Large intestine (tissue), 3 donors: ENCODE measurements around the gene CECR2. TPM values are rescaled to one million over a fixed set of nuclear protein-coding genes. Genes with fewer than 3 reads are reported as not detected.
A peak's percentile ranks its signal among the peaks of the same experiment; 100 is the strongest.

Source experiments
- DNase-seq, 2 donors: peaks; one replicate each; pipeline versions ENCODE4 v3.0.0 to v3.0.0-alpha.2; 2013
- H3K27ac ChIP-seq: one replicate; pipeline ENCODE4 v1.5.1; 2013; ENCODE audit warnings: low read length
- H3K27me3 ChIP-seq: 2 replicates; pipeline ENCODE4 v1.6.1; 2013; ENCODE audit warnings: low read length; ENCODE audit not compliant: control insufficient read depth, insufficient read depth
- H3K36me3 ChIP-seq: 2 replicates; pipeline ENCODE4 v1.6.1; 2013; ENCODE audit warnings: low read length; ENCODE audit not compliant: control insufficient read depth, insufficient read depth
- H3K4me1 ChIP-seq: one replicate; pipeline ENCODE4 v1.6.1; 2013; ENCODE audit warnings: low read length; ENCODE audit not compliant: control insufficient read depth, insufficient read depth
- H3K4me3 ChIP-seq: one replicate; pipeline ENCODE4 v1.5.1; 2013; ENCODE audit warnings: low read length
- H3K9me3 ChIP-seq: one replicate; pipeline ENCODE4 v1.6.1; 2013; ENCODE audit warnings: mild to moderate bottlenecking, low read depth, low read length, moderate library complexity; ENCODE audit not compliant: control insufficient read depth
- WGBS: methylation state at CpG from one replicate; pipeline ENCODE4 v1.1.5; 2013; ENCODE audit warnings: low lambda C conversion rate; ENCODE audit not compliant: insufficient coverage; 5-methylcytosine and 5-hydroxymethylcytosine counted together
- polyA plus RNA-seq: library from polyadenylated mRNA; unstranded; fragments of 120-200 nt; gene quantifications from one replicate; pipeline ENCODE4 v1.2.1, GENCODE V29; 2013

CECR2 gene
- polyA plus RNA-seq, 1 donor: 1.7 TPM

GRCh38 chr22:17541476-17541875, 172.2 kb downstream of the CECR2 start:
- H3K27me3 ChIP-seq: no peaks in the 10 kb centered on the region
- no peak for DNase-seq
- no peaks in the 10 kb centered on the region for H3K36me3 ChIP-seq
- H3K4me3 ChIP-seq: no peak overlapping the region
- 100% methylated on average over 1 of the region's 7 CpGs for WGBS
- no peaks in the 10 kb centered on the region for H3K4me1 ChIP-seq
- no peaks in the 10 kb centered on the region for H3K9me3 ChIP-seq
- H3K27ac ChIP-seq: no peak overlapping the region

DNA sequence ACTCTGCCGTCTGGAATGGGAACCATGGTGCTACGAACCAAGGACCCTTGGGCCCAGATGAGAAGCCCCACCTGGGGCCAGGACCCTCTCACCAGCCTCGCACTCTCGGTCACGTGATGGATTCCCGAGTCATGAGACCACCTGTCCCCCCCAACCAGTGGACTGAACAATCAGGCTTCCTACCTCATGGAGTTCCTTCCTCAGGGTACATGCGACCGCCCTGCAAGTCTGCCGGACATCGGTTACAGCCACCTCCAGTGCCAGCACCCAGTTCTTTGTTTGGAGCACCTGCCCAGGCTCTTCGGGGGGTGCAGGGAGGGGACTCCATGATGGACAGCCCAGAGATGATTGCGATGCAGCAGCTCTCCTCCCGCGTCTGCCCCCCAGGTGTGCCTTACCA, 173.2 kb downstream of the CECR2 start:
- no peak for DNase-seq
- no CpG with 5 or more reads among the region's 14 CpGs for WGBS
- Histone ChIP-seq H3K4me1 (no peaks in the 10 kb centered on the region), H3K27ac (no peak overlapping the region), H3K36me3 (no peaks in the 10 kb centered on the region), H3K9me3 (no peaks in the 10 kb centered on the region), H3K27me3 (no peaks in the 10 kb centered on the region), H3K4me3 (no peak overlapping the region)

GRCh38 chr22:17548010-17548755, 178.9 kb downstream of the CECR2 start:
- H3K27me3 ChIP-seq: no peaks in the 10 kb centered on the region
- DNase-seq: no peak
- no peaks in the 10 kb centered on the region for H3K36me3 ChIP-seq
- no peaks in the 10 kb centered on the region for H3K9me3 ChIP-seq
- no peaks in the 10 kb centered on the region for H3K4me1 ChIP-seq
- no peak overlapping the region for H3K4me3 ChIP-seq
- H3K27ac ChIP-seq: no peak overlapping the region
- WGBS: no CpG with 5 or more reads among the region's 23 CpGs

GRCh38 chr22:17548756-17549035, 179.4 kb downstream of the CECR2 start:
- H3K36me3 ChIP-seq: no peaks in the 10 kb centered on the region
- H3K4me1 ChIP-seq: no peaks in the 10 kb centered on the region
- no CpG with 5 or more reads among the region's 5 CpGs for WGBS
- no peaks in the 10 kb centered on the region for H3K9me3 ChIP-seq
- no peaks in the 10 kb centered on the region for H3K27me3 ChIP-seq
- no peak overlapping the region for H3K27ac ChIP-seq
- no peak overlapping the region for H3K4me3 ChIP-seq
- DNase-seq: no peak

DNA sequence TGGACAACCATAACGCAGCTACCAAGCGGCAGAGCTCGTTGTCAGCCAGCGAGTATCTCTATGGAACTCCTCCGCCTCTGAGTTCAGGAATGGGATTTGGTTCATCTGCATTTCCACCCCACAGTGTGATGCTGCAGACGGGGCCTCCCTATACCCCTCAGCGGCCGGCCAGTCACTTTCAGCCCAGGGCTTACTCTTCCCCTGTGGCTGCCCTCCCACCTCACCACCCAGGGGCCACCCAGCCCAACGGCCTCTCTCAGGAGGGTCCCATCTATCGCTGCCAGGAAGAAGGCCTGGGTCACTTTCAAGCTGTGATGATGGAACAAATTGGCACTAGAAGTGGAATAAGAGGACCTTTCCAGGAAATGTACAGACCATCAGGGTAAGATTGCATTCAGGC, 179.9 kb downstream of the CECR2 start:
- no peak for DNase-seq
- Histone ChIP-seq H3K4me1 (no peaks in the 10 kb centered on the region), H3K27me3 (no peaks in the 10 kb centered on the region), H3K36me3 (no peaks in the 10 kb centered on the region), H3K4me3 (no peak overlapping the region), H3K9me3 (no peaks in the 10 kb centered on the region), H3K27ac (no peak overlapping the region)
- WGBS: no CpG with 5 or more reads among the region's 10 CpGs

DNA sequence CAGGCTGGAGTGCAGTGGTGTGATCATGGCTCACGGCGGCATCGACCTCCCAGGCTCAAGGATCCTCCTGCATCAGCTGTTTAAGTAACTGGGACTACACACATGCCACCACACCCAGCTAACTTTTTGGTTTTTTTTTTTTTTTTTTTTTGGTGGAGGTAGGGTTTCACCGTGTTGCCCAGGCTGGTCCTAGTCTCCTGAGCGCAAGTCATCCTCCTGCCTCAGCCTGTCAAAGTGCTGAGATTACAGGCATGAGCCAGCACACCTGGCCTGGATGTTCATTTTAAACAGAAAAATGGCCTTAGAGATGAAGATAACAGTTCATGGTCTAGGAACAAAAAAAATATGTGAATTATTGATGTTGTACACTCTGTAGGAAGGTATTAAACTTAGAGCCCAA, 180.4 kb downstream of the CECR2 start:
- Histone ChIP-seq H3K4me1 (no peaks in the 10 kb centered on the region), H3K9me3 (no peaks in the 10 kb centered on the region), H3K36me3 (no peaks in the 10 kb centered on the region), H3K4me3 (no peak overlapping the region), H3K27ac (no peak overlapping the region), H3K27me3 (no peaks in the 10 kb centered on the region)
- WGBS: no CpG with 5 or more reads among the region's 5 CpGs
- no peak for DNase-seq

GRCh38 chr22:17552737-17553136, 183.5 kb downstream of the CECR2 start:
- no peak for DNase-seq
- no CpG with 5 or more reads among the region's 7 CpGs for WGBS

DNA sequence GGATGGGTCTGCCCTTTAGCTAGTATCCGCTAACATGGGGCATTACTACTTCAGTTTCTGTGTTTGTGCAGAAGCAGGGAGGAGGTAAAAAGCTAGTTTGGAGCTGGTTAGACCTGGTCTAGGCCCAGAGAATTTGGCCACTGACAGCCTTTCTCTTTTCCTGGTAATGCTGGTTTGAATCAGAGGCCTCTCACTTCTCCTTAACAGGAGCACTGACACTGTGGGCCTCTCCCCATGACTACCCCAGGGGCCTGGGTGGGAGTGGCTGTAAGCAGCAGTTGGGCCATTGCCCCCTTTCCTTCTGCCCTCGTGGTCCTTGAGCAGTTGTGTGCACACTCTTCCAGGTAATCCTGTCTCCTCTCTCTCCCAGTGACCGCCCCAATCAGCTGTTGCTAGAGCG, 185.6 kb downstream of the CECR2 start:
- H3K4me1 ChIP-seq: no peaks in the 10 kb centered on the region
- H3K4me3 ChIP-seq: no peak overlapping the region
- H3K9me3 ChIP-seq: no peaks in the 10 kb centered on the region
- 100% methylated on average over 1 of the region's 4 CpGs for WGBS
- no peak for DNase-seq
- H3K36me3 ChIP-seq: no peaks in the 10 kb centered on the region
- H3K27me3 ChIP-seq: no peaks in the 10 kb centered on the region
- no peak overlapping the region for H3K27ac ChIP-seq

More at GRCh38 chr22:17552737-17553136, 183.5 kb downstream of the CECR2 start:
- Histone ChIP-seq H3K4me1 (no peaks in the 10 kb centered on the region), H3K27ac (no peak overlapping the region), H3K27me3 (no peaks in the 10 kb centered on the region), H3K9me3 (no peaks in the 10 kb centered on the region), H3K36me3 (no peaks in the 10 kb centered on the region), H3K4me3 (no peak overlapping the region)

GRCh38 chr22:17559188-17559587, 189.9 kb downstream of the CECR2 start:
- Histone ChIP-seq H3K4me3 (no peak overlapping the region), H3K9me3 (peaks cover 2% of the 10 kb centered on the region), H3K27ac (no peak overlapping the region), H3K4me1 (peaks cover 11% of the 10 kb centered on the region), H3K36me3 (no peaks in the 10 kb centered on the region), H3K27me3 (no peaks in the 10 kb centered on the region)
- WGBS: no CpG with 5 or more reads among the region's 10 CpGs
- DNase-seq: no peak

- H3K9me3 ChIP-seq: peaks cover 2% of the 10 kb centered on the region
- no peak within 1 kb of the TSS for H3K4me3 ChIP-seq
- peak; percentile 81 to 83 for DNase-seq
- no peaks in the 10 kb centered on the region for H3K27me3 ChIP-seq
- WGBS: 17% methylated on average over 2 of the region's 17 CpGs
- H3K4me1 ChIP-seq: peaks cover 11% of the 10 kb centered on the region
- H3K36me3 ChIP-seq: no peaks in the 10 kb centered on the region
- H3K27ac ChIP-seq: peak within 1 kb of the TSS; percentile 57
These were observed 193.9 kb downstream of the CECR2 start, which contains the start of gene SLC25A18 for GRCh38 chr22:17562906-17563870. TSS of gene SLC25A18 (plus strand) at chr22:17563498. CDS start at chr22:17579945, 16,447 bp downstream.
